Measurements from ENCODE around the gene TLR2.

The TLR2 gene

GRCh38 chr4:153655928-153656327 is 28.2 kb upstream of the TLR2 start:
- H2AFZ ChIP-seq (ENCODE audit: low read length): no peak overlapping the region
- H3K36me3 ChIP-seq (ENCODE audit: insufficient read depth, low read length): no peaks in the 10 kb centered on the region
- no peaks in the 10 kb centered on the region for H3K9me2 ChIP-seq (replicated peaks; ENCODE audit: low read depth, low read length)
- no peaks in the 10 kb centered on the region for H3K79me2 ChIP-seq (ENCODE audit: insufficient read depth, low read length)
- H3K9ac ChIP-seq (ENCODE audit: low read depth, low read length, poor library complexity, severe bottlenecking): no peak overlapping the region
- H3K4me1 ChIP-seq (ENCODE audit: insufficient read depth, low read length, poor library complexity, severe bottlenecking): peaks cover 15% of the 10 kb centered on the region
- H3K27me3 ChIP-seq (ENCODE audit: insufficient read depth, low read length, poor library complexity, severe bottlenecking): no peaks in the 10 kb centered on the region
- no peak overlapping the region for H3K4me2 ChIP-seq (ENCODE audit: low read depth, low read length, poor library complexity, severe bottlenecking)
- H3K9me3 ChIP-seq (ENCODE audit: insufficient read depth, low read depth, low read length): no peaks in the 10 kb centered on the region
- no peak overlapping the region for H3K4me3 ChIP-seq (ENCODE audit: low read length, poor library complexity, severe bottlenecking)
- TF ChIP-seq EZH2phosphoT487 (IDR thresholded peaks at IDR 0.05; ENCODE audit: borderline replicate concordance) (no peak), CTCF (conservative IDR thresholded peaks at IDR 0.05; ENCODE audit: low read length) (no peak)
- no peaks in the 10 kb centered on the region for H3F3A ChIP-seq (ENCODE audit: low read depth)
- no peaks in the 10 kb centered on the region for H4K20me1 ChIP-seq (ENCODE audit: insufficient read depth, low read length, poor library complexity, severe bottlenecking)

GRCh38 chr4:153661215-153661822 is 22.8 kb upstream of the TLR2 start:
- no peaks in the 10 kb centered on the region for H3K27me3 ChIP-seq (ENCODE audit: insufficient read depth, low read length, poor library complexity, severe bottlenecking)
- no peaks in the 10 kb centered on the region for H3K9me2 ChIP-seq (replicated peaks; ENCODE audit: low read depth, low read length)
- no peak overlapping the region for H3K9ac ChIP-seq (ENCODE audit: low read depth, low read length, poor library complexity, severe bottlenecking)
- H4K20me1 ChIP-seq (ENCODE audit: insufficient read depth, low read length, poor library complexity, severe bottlenecking): no peaks in the 10 kb centered on the region
- H3K36me3 ChIP-seq (ENCODE audit: insufficient read depth, low read length): no peaks in the 10 kb centered on the region
- no peak overlapping the region for H3K4me3 ChIP-seq (ENCODE audit: low read length, poor library complexity, severe bottlenecking)
- no peaks in the 10 kb centered on the region for H3F3A ChIP-seq (ENCODE audit: low read depth)
- no peaks in the 10 kb centered on the region for H3K4me1 ChIP-seq (ENCODE audit: insufficient read depth, low read length, poor library complexity, severe bottlenecking)
- no peak overlapping the region for H3K4me2 ChIP-seq (ENCODE audit: low read depth, low read length, poor library complexity, severe bottlenecking)
- H3K79me2 ChIP-seq (ENCODE audit: insufficient read depth, low read length): no peaks in the 10 kb centered on the region
- no peaks in the 10 kb centered on the region for H3K9me3 ChIP-seq (ENCODE audit: insufficient read depth, low read depth, low read length)
- TF ChIP-seq EZH2phosphoT487 (IDR thresholded peaks at IDR 0.05; ENCODE audit: borderline replicate concordance): no peak
- TF ChIP-seq CTCF (conservative IDR thresholded peaks at IDR 0.05; ENCODE audit: low read length): no peak
- no peak overlapping the region for H2AFZ ChIP-seq (ENCODE audit: low read length)

- Histone ChIP-seq H4K20me1 (ENCODE audit: insufficient read depth, low read length, poor library complexity, severe bottlenecking) (no peaks in the 10 kb centered on the region), H3K4me1 (ENCODE audit: insufficient read depth, low read length, poor library complexity, severe bottlenecking) (no peaks in the 10 kb centered on the region), H3K4me3 (ENCODE audit: low read length, poor library complexity, severe bottlenecking) (no peak overlapping the region), H3K27me3 (ENCODE audit: insufficient read depth, low read length, poor library complexity, severe bottlenecking) (no peaks in the 10 kb centered on the region), H3K36me3 (ENCODE audit: insufficient read depth, low read length) (no peaks in the 10 kb centered on the region), H3K9me2 (replicated peaks; ENCODE audit: low read depth, low read length) (no peaks in the 10 kb centered on the region), H2AFZ (ENCODE audit: low read length) (no peak overlapping the region), H3K9ac (ENCODE audit: low read depth, low read length, poor library complexity, severe bottlenecking) (no peak overlapping the region), H3F3A (ENCODE audit: low read depth) (no peaks in the 10 kb centered on the region), H3K4me2 (ENCODE audit: low read depth, low read length, poor library complexity, severe bottlenecking) (no peak overlapping the region), H3K9me3 (ENCODE audit: insufficient read depth, low read depth, low read length) (no peaks in the 10 kb centered on the region), H3K79me2 (ENCODE audit: insufficient read depth, low read length) (no peaks in the 10 kb centered on the region)
- TF ChIP-seq CTCF (conservative IDR thresholded peaks at IDR 0.05; ENCODE audit: low read length) (no peak), EZH2phosphoT487 (IDR thresholded peaks at IDR 0.05; ENCODE audit: borderline replicate concordance) (no peak)
These were observed 22.2 kb upstream of the TLR2 start for GRCh38 chr4:153661908-153662307.

All from Loucy (cell line).